OCI-LY7 (cell line): ENCODE measurements around the gene CNIH3. TPM values are rescaled to one million over a fixed set of nuclear protein-coding genes. Genes with fewer than 3 reads are reported as not detected.

Experiments
- BruUV-seq: library from RNA; stranded (reverse); fragments of 400-500 nt; replicated peaks from 2 replicates; lab custom pipeline; 2021; lab: Mats Ljungman, UMichigan
- CTCF ChIA-PET: fragments of 300-600 bp; sonication (Branson Sonifier 250); formaldehyde crosslinking; loops from one replicate; lab custom pipeline; 2022; ENCODE audit warnings: antibody characterized with exemption; ENCODE audit not compliant: unreplicated experiment; lab: Charles Lee
- POLR2A ChIA-PET: fragments of 300-600 bp; sonication (Branson Sonifier 250); formaldehyde crosslinking; loops from one replicate; lab custom pipeline; 2022; ENCODE audit warnings: antibody characterized with exemption; lab: Charles Lee
- DNase-seq: peaks from one replicate; pipeline ENCODE4 v3.0.0-alpha.2; 2015; ENCODE audit warnings: low spot score
- H2AFZ ChIP-seq: fragments of 200-600 bp; sonication (generic), shearing (Covaris generic); 2 replicates; pipeline ENCODE4 v1.6.1; 2014; ENCODE audit warnings: mild to moderate bottlenecking, antibody characterized with exemption, low read length, moderate library complexity
- H3K27ac ChIP-seq: fragments of 200-600 bp; sonication (generic); 2 replicates; pipeline ENCODE4 v1.5.1; 2014; ENCODE audit warnings: mixed run types, low read depth, mild to moderate bottlenecking, moderate library complexity, low read length, inconsistent platforms; ENCODE audit not compliant: poor library complexity, severe bottlenecking
- H3K36me3 ChIP-seq: fragments of 200-600 bp; sonication (generic); 2 replicates; pipeline ENCODE4 v1.6.1; 2014; ENCODE audit warnings: mild to moderate bottlenecking, antibody characterized with exemption, low read length, moderate library complexity, mixed read lengths; ENCODE audit not compliant: insufficient read depth
- H3K4me1 ChIP-seq: fragments of 200-600 bp; sonication (generic); 2 replicates; pipeline ENCODE4 v1.5.1; 2014; ENCODE audit warnings: mild to moderate bottlenecking, low read length; ENCODE audit not compliant: insufficient read depth, poor library complexity, severe bottlenecking
- H3K4me2 ChIP-seq: fragments of 200-600 bp; sonication (generic); 2 replicates; pipeline ENCODE4 v1.6.1; 2014; ENCODE audit warnings: mild to moderate bottlenecking, low read length
- H3K4me3 ChIP-seq: fragments of 200-600 bp; sonication (generic); 2 replicates; pipeline ENCODE4 v1.5.1; 2014; ENCODE audit warnings: mild to moderate bottlenecking, low read depth, low read length; ENCODE audit not compliant: poor library complexity, severe bottlenecking
- H3K79me2 ChIP-seq: fragments of 200-600 bp; sonication (generic); 2 replicates; pipeline ENCODE4 v1.6.1; 2016; ENCODE audit warnings: low read depth, mild to moderate bottlenecking, low read length, moderate library complexity, mixed read lengths; ENCODE audit not compliant: insufficient read depth
- H3K9me2 ChIP-seq: fragments of 200-600 bp; sonication (generic); 2 replicates; pipeline ENCODE4 v1.6.1; 2016; ENCODE audit warnings: mild to moderate bottlenecking, low read length, mixed read lengths; ENCODE audit not compliant: insufficient read depth
- H3K9me3 ChIP-seq: fragments of 200-600 bp; sonication (generic); 2 replicates; pipeline ENCODE4 v1.6.1; 2014; ENCODE audit warnings: mild to moderate bottlenecking, mixed run types, low read length, mixed read lengths
- H4K20me1 ChIP-seq: fragments of 200-600 bp; sonication (generic); 2 replicates; pipeline ENCODE4 v1.6.1; 2014; ENCODE audit warnings: mild to moderate bottlenecking, antibody characterized with exemption, low read length, moderate library complexity, mixed read lengths; ENCODE audit not compliant: insufficient read depth
- CTCF ChIP-seq: fragments of 200-600 bp; sonication (generic); conservative IDR thresholded peaks from 2 replicates; pipeline ENCODE4 v1.5.1; 2014; ENCODE audit warnings: mild to moderate bottlenecking, antibody characterized with exemption, low read length, moderate library complexity, mixed read lengths
- EZH2phosphoT487 ChIP-seq: fragments of 200-600 bp; sonication (generic); IDR thresholded peaks from 2 replicates; pipeline ENCODE4 v1.6.1; 2018; ENCODE audit warnings: low read depth, borderline replicate concordance, mild to moderate bottlenecking, mixed run types, antibody characterized with exemption, low read length, moderate library complexity, mixed read lengths
- intact Hi-C: fragments of 100-400 bp; cut with micrococcal nuclease; formaldehyde crosslinking; loops from one replicate; pipeline ENCODE4 v1.10.0; 2022; ENCODE audit not compliant: unreplicated experiment
- total RNA-seq, 2 experiments: library from RNA; depleted of rRNA in 1 of 2; stranded (reverse); fragments of >200 nt in 1 of 2; shearing (Covaris generic) in 1 of 2; gene quantifications; 2 replicates each; pipeline ENCODE4 v1.2.3, GENCODE V29; 2014 to 2022

Gene CNIH3
- total RNA-seq, 2 experiments from 2014 or later = 1.9 to 2.4 TPM

GRCh38 chr1:224647449-224647848 lies 31.3 kb downstream of the CNIH3 start:
- POLR2A ChIA-PET = no interaction called here
- no TSS peak for BruUV-seq
- H3K4me2 ChIP-seq = no peak overlapping the region
- no peaks in the 10 kb centered on the region for H3K79me2 ChIP-seq
- intact Hi-C loops = no loop called here
- H3K36me3 ChIP-seq = no peaks in the 10 kb centered on the region
- H3K4me1 ChIP-seq = no peaks in the 10 kb centered on the region
- CTCF ChIA-PET = no interaction called here
- no peak overlapping the region for H3K4me3 ChIP-seq
- H2AFZ ChIP-seq = no peak overlapping the region
- no peaks in the 10 kb centered on the region for H4K20me1 ChIP-seq
- TF ChIP-seq CTCF (no peak), EZH2phosphoT487 (no peak)
- no peak for DNase-seq
- no peaks in the 10 kb centered on the region for H3K9me3 ChIP-seq
- H3K27ac ChIP-seq = no peak overlapping the region
- no peaks in the 10 kb centered on the region for H3K9me2 ChIP-seq

- no peak overlapping the region for H3K4me2 ChIP-seq
- no peaks in the 10 kb centered on the region for H3K9me2 ChIP-seq
- H3K4me3 ChIP-seq = no peak overlapping the region
- TF ChIP-seq CTCF (no peak), EZH2phosphoT487 (no peak)
- no peaks in the 10 kb centered on the region for H3K4me1 ChIP-seq
- POLR2A ChIA-PET = interaction anchor here (0.7 kb wide), 1 partner anchor 20 kb away, joined by 3 read pairs; no protein-coding TSS in a partner anchor
- no peaks in the 10 kb centered on the region for H4K20me1 ChIP-seq
- no peaks in the 10 kb centered on the region for H3K36me3 ChIP-seq
- H2AFZ ChIP-seq = no peak overlapping the region
- no peak for DNase-seq
- intact Hi-C loops = no loop called here
- H3K9me3 ChIP-seq = no peaks in the 10 kb centered on the region
- H3K79me2 ChIP-seq = no peaks in the 10 kb centered on the region
- H3K27ac ChIP-seq = no peak overlapping the region
- no TSS peak for BruUV-seq
- CTCF ChIA-PET = no interaction called here
These were observed 34.2 kb downstream of the CNIH3 start for GRCh38 chr1:224650290-224650689.

- no peak overlapping the region for H3K4me3 ChIP-seq
- TF ChIP-seq CTCF (no peak), EZH2phosphoT487 (no peak)
- H3K9me2 ChIP-seq = no peaks in the 10 kb centered on the region
- no peaks in the 10 kb centered on the region for H4K20me1 ChIP-seq
- CTCF ChIA-PET = no interaction called here
- POLR2A ChIA-PET = no interaction called here
- no peaks in the 10 kb centered on the region for H3K36me3 ChIP-seq
- H3K27ac ChIP-seq = no peak overlapping the region
- H3K79me2 ChIP-seq = no peaks in the 10 kb centered on the region
- H3K4me1 ChIP-seq = no peaks in the 10 kb centered on the region
- intact Hi-C loops = no loop called here
- no peak for DNase-seq
- no peak overlapping the region for H2AFZ ChIP-seq
- no peak overlapping the region for H3K4me2 ChIP-seq
- no peaks in the 10 kb centered on the region for H3K9me3 ChIP-seq
- no TSS peak for BruUV-seq
These were observed 35.1 kb downstream of the CNIH3 start for GRCh38 chr1:224651188-224651587.
